Glutamatergic neuron (in vitro differentiated cells): ENCODE results near the gene NCK2. TPM values are rescaled to one million over a fixed set of nuclear protein-coding genes. Genes with fewer than 3 reads are reported as not detected.

Source experiments
- DNase-seq: peaks from one replicate; pipeline ENCODE4 v3.0.0; 2022
- H3K27ac Mint-ChIP-seq: one replicate; pipeline ENCODE4 v1.8.0; 2020; ENCODE audit warnings: mild to moderate bottlenecking, mixed read lengths, inconsistent platforms; ENCODE audit not compliant: unreplicated experiment
- H3K27me3 Mint-ChIP-seq: one replicate; pipeline ENCODE4 v1.8.0; 2020; ENCODE audit warnings: mild to moderate bottlenecking, moderate library complexity, mixed read lengths, inconsistent platforms; ENCODE audit not compliant: unreplicated experiment
- H3K36me3 Mint-ChIP-seq: one replicate; pipeline ENCODE4 v1.8.0; 2020; ENCODE audit warnings: mild to moderate bottlenecking, mixed read lengths, inconsistent platforms; ENCODE audit not compliant: unreplicated experiment
- H3K4me1 Mint-ChIP-seq: one replicate; pipeline ENCODE4 v1.8.0; 2020; ENCODE audit warnings: mild to moderate bottlenecking, low read depth, mixed read lengths, inconsistent platforms; ENCODE audit not compliant: unreplicated experiment
- H3K4me3 Mint-ChIP-seq: one replicate; pipeline ENCODE4 v1.8.0; 2020; ENCODE audit warnings: mild to moderate bottlenecking, mixed read lengths, inconsistent platforms; ENCODE audit not compliant: unreplicated experiment
- H3K9me3 Mint-ChIP-seq: one replicate; pipeline ENCODE4 v1.8.0; 2020; ENCODE audit warnings: mild to moderate bottlenecking, moderate library complexity, mixed read lengths, inconsistent platforms; ENCODE audit not compliant: unreplicated experiment
- total RNA-seq: library from RNA; stranded (reverse); fragmentation: NEBNext Ultra II Directional; extraction: Animal tissue kit (Norgen Biotek cat#: 25700); gene quantifications from one replicate; pipeline ENCODE4 v1.2.1, GENCODE V29; 2021; ENCODE audit not compliant: unreplicated experiment
- TF ChIP-seq, protein P1 (sequence below): fragments of 200-600 bp; sonication (generic); IDR thresholded peaks from one replicate; pipeline ENCODE4 v1.5.0; 2021; ENCODE audit not compliant: partially characterized antibody, unreplicated experiment

The NCK2 gene
- total RNA-seq, 1 donor from 2014 or later: 82.4 TPM

DNA sequence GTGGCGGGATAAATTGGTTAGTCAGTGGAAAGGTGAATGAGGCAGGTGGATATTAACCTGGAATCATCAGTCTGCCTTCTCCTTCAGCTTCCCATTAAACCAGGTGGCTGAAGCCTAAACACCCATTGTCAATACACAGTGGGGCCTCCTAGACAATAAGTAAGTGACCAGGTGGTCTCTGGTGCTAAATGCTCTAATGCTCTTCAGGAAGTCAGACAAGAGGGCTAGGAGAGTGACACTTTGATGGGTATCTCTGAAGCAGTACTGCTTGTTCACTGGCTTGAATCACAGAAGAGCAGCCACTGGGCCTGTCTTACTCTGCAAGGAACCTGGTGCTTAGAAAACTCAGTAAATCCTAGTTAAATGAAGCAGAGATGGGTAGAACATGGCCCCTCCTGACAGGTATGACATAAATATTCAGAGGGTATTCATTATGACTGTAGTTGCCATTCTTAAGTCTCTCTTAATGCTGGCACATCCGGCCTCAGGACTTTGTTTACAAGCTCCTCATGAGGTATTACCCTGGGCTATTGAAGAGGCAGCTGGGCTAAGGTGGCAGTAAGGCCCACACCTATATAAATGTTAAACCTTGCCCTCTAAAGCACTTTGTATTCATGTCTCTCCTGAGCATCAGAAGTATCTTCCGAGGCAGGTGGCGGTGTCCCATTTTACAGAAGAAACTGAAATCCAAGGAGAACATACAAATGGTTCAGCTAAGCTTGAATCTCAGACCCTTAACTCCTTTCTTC, 104.9 kb downstream of the NCK2 start:
- TF ChIP-seq, protein P1, sequence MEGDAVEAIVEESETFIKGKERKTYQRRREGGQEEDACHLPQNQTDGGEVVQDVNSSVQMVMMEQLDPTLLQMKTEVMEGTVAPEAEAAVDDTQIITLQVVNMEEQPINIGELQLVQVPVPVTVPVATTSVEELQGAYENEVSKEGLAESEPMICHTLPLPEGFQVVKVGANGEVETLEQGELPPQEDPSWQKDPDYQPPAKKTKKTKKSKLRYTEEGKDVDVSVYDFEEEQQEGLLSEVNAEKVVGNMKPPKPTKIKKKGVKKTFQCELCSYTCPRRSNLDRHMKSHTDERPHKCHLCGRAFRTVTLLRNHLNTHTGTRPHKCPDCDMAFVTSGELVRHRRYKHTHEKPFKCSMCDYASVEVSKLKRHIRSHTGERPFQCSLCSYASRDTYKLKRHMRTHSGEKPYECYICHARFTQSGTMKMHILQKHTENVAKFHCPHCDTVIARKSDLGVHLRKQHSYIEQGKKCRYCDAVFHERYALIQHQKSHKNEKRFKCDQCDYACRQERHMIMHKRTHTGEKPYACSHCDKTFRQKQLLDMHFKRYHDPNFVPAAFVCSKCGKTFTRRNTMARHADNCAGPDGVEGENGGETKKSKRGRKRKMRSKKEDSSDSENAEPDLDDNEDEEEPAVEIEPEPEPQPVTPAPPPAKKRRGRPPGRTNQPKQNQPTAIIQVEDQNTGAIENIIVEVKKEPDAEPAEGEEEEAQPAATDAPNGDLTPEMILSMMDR: no peak
- peaks cover 3% of the 10 kb centered on the region for H3K27me3 Mint-ChIP-seq
- H3K36me3 Mint-ChIP-seq: peaks cover 5% of the 10 kb centered on the region
- no peak overlapping the region for H3K27ac Mint-ChIP-seq
- no peak overlapping the region for H3K4me3 Mint-ChIP-seq
- DNase-seq: no peak
- H3K4me1 Mint-ChIP-seq: peaks cover 32% of the 10 kb centered on the region
- peaks cover 5% of the 10 kb centered on the region for H3K9me3 Mint-ChIP-seq

DNA sequence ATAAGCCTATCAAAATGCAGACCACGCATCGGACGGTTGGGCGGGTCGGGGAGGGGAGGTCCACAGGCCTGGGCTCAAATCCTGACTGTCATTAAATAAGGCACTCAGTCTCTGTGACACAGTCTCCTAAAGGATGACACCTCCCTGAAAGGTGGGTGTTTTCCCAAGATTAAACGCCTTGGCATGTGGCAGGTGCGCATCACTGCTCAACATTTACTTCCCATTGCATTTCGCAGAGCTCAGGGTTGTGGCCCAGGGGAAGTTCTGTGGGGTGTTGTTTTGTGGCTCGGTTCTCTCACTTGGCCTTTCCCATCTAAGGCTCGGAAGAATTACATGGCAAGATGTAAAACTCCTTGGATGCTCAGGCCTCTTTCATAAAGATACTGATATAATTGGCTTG, 107.4 kb downstream of the NCK2 start:
- H3K27ac Mint-ChIP-seq: no peak overlapping the region
- H3K9me3 Mint-ChIP-seq: peaks cover 2% of the 10 kb centered on the region
- peaks cover 6% of the 10 kb centered on the region for H3K27me3 Mint-ChIP-seq
- peaks cover 33% of the 10 kb centered on the region for H3K4me1 Mint-ChIP-seq
- TF ChIP-seq, protein P1: no peak
- DNase-seq: no peak
- H3K4me3 Mint-ChIP-seq: no peak overlapping the region
- peaks cover 5% of the 10 kb centered on the region for H3K36me3 Mint-ChIP-seq

DNA sequence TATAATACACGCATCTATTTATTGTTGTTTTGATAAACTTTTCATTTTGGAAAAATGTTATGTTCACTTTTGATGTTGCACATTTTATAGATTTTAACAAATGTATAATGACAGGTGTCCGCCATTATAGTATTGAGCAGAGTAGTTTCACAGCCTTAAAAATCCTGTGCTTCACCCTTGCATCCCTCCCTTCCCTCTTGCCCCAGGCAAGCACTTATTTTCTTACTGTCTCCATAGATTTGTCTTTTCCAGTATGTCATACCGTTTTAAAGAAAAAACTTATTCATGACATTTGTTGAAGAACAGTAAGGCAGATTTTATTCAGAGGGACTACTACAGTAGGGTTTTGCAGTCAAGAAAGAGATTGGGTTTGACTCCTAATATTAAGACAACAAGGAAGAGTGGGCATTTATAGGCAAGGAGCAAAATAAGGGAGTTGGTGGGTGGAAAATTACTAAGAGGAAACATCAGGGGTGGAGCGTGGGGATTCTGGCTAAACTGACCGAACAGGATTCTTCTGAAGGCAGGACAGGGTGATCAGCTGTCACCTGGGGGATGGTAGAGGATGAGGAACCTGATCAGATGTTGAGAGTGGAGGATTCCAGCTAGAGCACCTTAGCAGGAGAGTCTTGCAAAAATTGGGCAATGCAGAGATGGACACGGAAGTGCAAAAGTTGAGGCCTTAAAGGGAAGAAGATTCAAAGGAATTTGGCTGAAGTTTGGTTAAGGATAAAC, 108.8 kb downstream of the NCK2 start:
- Mint-ChIP-seq H3K4me3 (no peak overlapping the region), H3K27ac (no peak overlapping the region), H3K9me3 (peaks cover 2% of the 10 kb centered on the region), H3K4me1 (peaks cover 29% of the 10 kb centered on the region), H3K36me3 (peaks cover 5% of the 10 kb centered on the region), H3K27me3 (peaks cover 5% of the 10 kb centered on the region)
- no peak for DNase-seq
- TF ChIP-seq, protein P1: no peak

DNA sequence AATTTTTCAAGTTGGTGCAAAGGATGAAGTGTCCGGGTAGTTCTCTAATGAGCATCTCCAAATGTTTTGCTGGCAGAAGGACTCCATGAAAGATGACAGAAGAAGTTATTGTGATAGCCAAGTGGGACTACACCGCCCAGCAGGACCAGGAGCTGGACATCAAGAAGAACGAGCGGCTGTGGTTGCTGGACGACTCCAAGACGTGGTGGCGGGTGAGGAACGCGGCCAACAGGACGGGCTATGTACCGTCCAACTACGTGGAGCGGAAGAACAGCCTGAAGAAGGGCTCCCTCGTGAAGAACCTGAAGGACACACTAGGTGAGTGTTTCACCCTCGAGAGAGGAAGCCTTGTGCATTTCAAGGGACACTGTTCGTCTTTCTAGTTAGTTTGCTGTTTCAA, 110.3 kb downstream of the NCK2 start:
- peaks cover 5% of the 10 kb centered on the region for H3K27me3 Mint-ChIP-seq
- TF ChIP-seq, protein P1: no peak
- peak overlapping the region; percentile 64 for H3K27ac Mint-ChIP-seq
- no peak overlapping the region for H3K4me3 Mint-ChIP-seq
- H3K36me3 Mint-ChIP-seq: peaks cover 5% of the 10 kb centered on the region
- H3K9me3 Mint-ChIP-seq: peaks cover 2% of the 10 kb centered on the region
- DNase-seq: no peak
- peaks cover 30% of the 10 kb centered on the region for H3K4me1 Mint-ChIP-seq

DNA sequence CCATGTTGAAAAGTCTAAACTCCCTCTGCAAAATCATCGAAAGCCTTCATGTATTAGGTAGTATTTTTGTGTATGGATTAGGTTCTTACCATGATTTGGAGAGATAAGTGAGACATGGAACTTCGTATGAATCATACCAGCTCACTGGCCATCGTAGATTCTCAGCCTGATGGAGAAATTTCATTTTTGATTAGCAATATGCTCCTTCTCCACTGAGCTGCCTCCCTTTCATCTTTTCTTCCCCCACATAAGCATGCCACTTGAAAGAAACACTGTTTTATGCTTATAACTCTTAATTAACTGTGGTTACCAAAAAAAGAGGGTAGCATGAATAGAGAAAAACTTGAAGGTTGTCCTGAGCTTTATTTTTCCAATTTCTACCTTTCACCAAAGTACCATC, 111.9 kb downstream of the NCK2 start:
- Mint-ChIP-seq H3K9me3 (peaks cover 2% of the 10 kb centered on the region), H3K36me3 (peaks cover 2% of the 10 kb centered on the region), H3K27me3 (peaks cover 5% of the 10 kb centered on the region), H3K4me3 (no peak overlapping the region), H3K4me1 (peaks cover 34% of the 10 kb centered on the region), H3K27ac (peak overlapping the region; percentile 69)
- DNase-seq: no peak
- TF ChIP-seq, protein P1: no peak
